ENCODE data around the gene TMEM125.

Gene TMEM125

GRCh38 chr1:43316738-43317520, 47.1 kb downstream of the TMEM125 start:
- H3K4me1 ChIP-seq (ENCODE audit: control insufficient read depth, insufficient read depth, low read length) = peaks cover 37% of the 10 kb centered on the region
- no peaks in the 10 kb centered on the region for H3K9me3 ChIP-seq (ENCODE audit: control insufficient read depth, low read length)
- peak overlapping the region; percentile 66 for H3K9ac ChIP-seq (ENCODE audit: low read length)
- no peaks in the 10 kb centered on the region for H3K36me3 ChIP-seq (ENCODE audit: control insufficient read depth, insufficient read depth, low read length, severe bottlenecking)
- peak overlapping the region; percentile 24 for H3K4me3 ChIP-seq (ENCODE audit: low read length)
- no peak for DNase-seq (ENCODE audit: low read depth)
- no peaks in the 10 kb centered on the region for H3K27me3 ChIP-seq (replicated peaks; ENCODE audit: control insufficient read depth, insufficient read depth, low read length)

- no peak for DNase-seq (ENCODE audit: low read depth)
- no peaks in the 10 kb centered on the region for H3K9me3 ChIP-seq (ENCODE audit: control insufficient read depth, low read length)
- H3K9ac ChIP-seq (ENCODE audit: low read length) = no peak overlapping the region
- H3K27me3 ChIP-seq (replicated peaks; ENCODE audit: control insufficient read depth, insufficient read depth, low read length) = no peaks in the 10 kb centered on the region
- H3K36me3 ChIP-seq (ENCODE audit: control insufficient read depth, insufficient read depth, low read length, severe bottlenecking) = no peaks in the 10 kb centered on the region
- no peak overlapping the region for H3K4me3 ChIP-seq (ENCODE audit: low read length)
- H3K4me1 ChIP-seq (ENCODE audit: control insufficient read depth, insufficient read depth, low read length) = peaks cover 37% of the 10 kb centered on the region
Observed at GRCh38 chr1:43317817-43318471, 48.2 kb downstream of the TMEM125 start.

- H3K36me3 ChIP-seq (ENCODE audit: control insufficient read depth, insufficient read depth, low read length, severe bottlenecking) = no peaks in the 10 kb centered on the region
- no peak for DNase-seq (ENCODE audit: low read depth)
- peaks cover 37% of the 10 kb centered on the region for H3K4me1 ChIP-seq (ENCODE audit: control insufficient read depth, insufficient read depth, low read length)
- H3K9me3 ChIP-seq (ENCODE audit: control insufficient read depth, low read length) = no peaks in the 10 kb centered on the region
- H3K4me3 ChIP-seq (ENCODE audit: low read length) = no peak overlapping the region
- no peaks in the 10 kb centered on the region for H3K27me3 ChIP-seq (replicated peaks; ENCODE audit: control insufficient read depth, insufficient read depth, low read length)
- H3K9ac ChIP-seq (ENCODE audit: low read length) = no peak overlapping the region
Observed at GRCh38 chr1:43318831-43319230, 49.0 kb downstream of the TMEM125 start.

GRCh38 chr1:43319288-43319687, 49.5 kb downstream of the TMEM125 start:
- Histone ChIP-seq H3K36me3 (ENCODE audit: control insufficient read depth, insufficient read depth, low read length, severe bottlenecking) (no peaks in the 10 kb centered on the region), H3K27me3 (replicated peaks; ENCODE audit: control insufficient read depth, insufficient read depth, low read length) (no peaks in the 10 kb centered on the region), H3K9ac (ENCODE audit: low read length) (no peak overlapping the region), H3K4me1 (ENCODE audit: control insufficient read depth, insufficient read depth, low read length) (peaks cover 37% of the 10 kb centered on the region), H3K4me3 (ENCODE audit: low read length) (no peak overlapping the region), H3K9me3 (ENCODE audit: control insufficient read depth, low read length) (peaks cover under 1% of the 10 kb centered on the region)
- no peak for DNase-seq (ENCODE audit: low read depth)

- Histone ChIP-seq H3K4me1 (ENCODE audit: control insufficient read depth, insufficient read depth, low read length) (peaks cover 37% of the 10 kb centered on the region), H3K4me3 (ENCODE audit: low read length) (no peak overlapping the region), H3K27me3 (replicated peaks; ENCODE audit: control insufficient read depth, insufficient read depth, low read length) (no peaks in the 10 kb centered on the region), H3K9me3 (ENCODE audit: control insufficient read depth, low read length) (peaks cover 5% of the 10 kb centered on the region), H3K9ac (ENCODE audit: low read length) (no peak overlapping the region), H3K36me3 (ENCODE audit: control insufficient read depth, insufficient read depth, low read length, severe bottlenecking) (no peaks in the 10 kb centered on the region)
- no peak for DNase-seq (ENCODE audit: low read depth)
Observed at GRCh38 chr1:43319766-43320165, 50.0 kb downstream of the TMEM125 start.

- H3K27me3 ChIP-seq (replicated peaks; ENCODE audit: control insufficient read depth, insufficient read depth, low read length) = no peaks in the 10 kb centered on the region
- H3K36me3 ChIP-seq (ENCODE audit: control insufficient read depth, insufficient read depth, low read length, severe bottlenecking) = no peaks in the 10 kb centered on the region
- H3K9ac ChIP-seq (ENCODE audit: low read length) = no peak overlapping the region
- H3K9me3 ChIP-seq (ENCODE audit: control insufficient read depth, low read length) = peaks cover 18% of the 10 kb centered on the region
- DNase-seq (ENCODE audit: low read depth) = no peak
- peaks cover 26% of the 10 kb centered on the region for H3K4me1 ChIP-seq (ENCODE audit: control insufficient read depth, insufficient read depth, low read length)
- H3K4me3 ChIP-seq (ENCODE audit: low read length) = no peak overlapping the region
Observed at GRCh38 chr1:43321331-43321891, 51.6 kb downstream of the TMEM125 start.

- no peak for DNase-seq (ENCODE audit: low read depth)
- Histone ChIP-seq H3K9me3 (ENCODE audit: control insufficient read depth, low read length) (peaks cover 18% of the 10 kb centered on the region), H3K9ac (ENCODE audit: low read length) (no peak overlapping the region), H3K4me3 (ENCODE audit: low read length) (no peak overlapping the region), H3K4me1 (ENCODE audit: control insufficient read depth, insufficient read depth, low read length) (peaks cover 15% of the 10 kb centered on the region), H3K36me3 (ENCODE audit: control insufficient read depth, insufficient read depth, low read length, severe bottlenecking) (no peaks in the 10 kb centered on the region), H3K27me3 (replicated peaks; ENCODE audit: control insufficient read depth, insufficient read depth, low read length) (no peaks in the 10 kb centered on the region)
Observed at GRCh38 chr1:43322506-43322905, 52.7 kb downstream of the TMEM125 start.

All from adipocyte (in vitro differentiated cells).